SH-SY5Y (cell line): ENCODE data around the gene GRID2.

ENCODE experiments used
- GATA2 ChIP-seq: IDR thresholded peaks from 2 replicates; pipeline ENCODE4 v1.6.1; 2011; ENCODE audit warnings: mild to moderate bottlenecking, low read depth, low read length
- GATA3 ChIP-seq: IDR thresholded peaks from 2 replicates; pipeline ENCODE4 v1.6.1; 2011; ENCODE audit warnings: low read depth, mild to moderate bottlenecking, low read length, moderate library complexity

DNA sequence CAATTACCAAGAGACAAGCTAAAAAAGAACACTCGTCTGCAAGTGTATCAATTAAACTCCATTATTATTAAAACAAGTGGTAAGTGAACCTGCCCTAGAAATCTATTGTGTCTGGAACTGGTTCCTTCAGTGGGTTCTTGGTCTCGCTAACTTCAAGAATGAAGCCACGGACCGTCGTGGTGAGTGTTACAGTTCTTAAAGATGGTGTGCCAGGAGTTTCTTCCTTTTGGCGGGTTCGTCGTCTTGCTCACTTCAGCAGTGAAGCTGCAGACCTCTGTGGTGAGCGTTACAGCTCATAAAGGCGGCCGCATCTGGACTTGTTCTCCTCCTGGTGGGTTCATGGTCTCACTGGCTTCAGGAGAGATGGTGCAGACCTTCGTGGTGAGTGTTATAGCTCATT is 231.8 kb downstream of the GRID2 start:
- TF ChIP-seq GATA2: no peak
- TF ChIP-seq GATA3: no peak
